Sigmoid colon (tissue), 7 donors: ENCODE data around the gene AP5M1. TPM values are rescaled to one million over a fixed set of nuclear protein-coding genes. Genes with fewer than 3 reads are reported as not detected.

Source experiments
- DNase-seq: peaks from one replicate; pipeline ENCODE4 v3.0.0-alpha.2; 2019
- H3K27ac ChIP-seq, 4 donors: fragments of 200-600 bp; sonication (generic); one replicate each; pipeline ENCODE4 v1.5.1; 2016 to 2019; ENCODE audit warnings: mild to moderate bottlenecking in 1 of 4
- H3K27me3 ChIP-seq, 3 donors: fragments of 200-600 bp; sonication (generic); one replicate each; pipeline ENCODE4 v1.5.1; 2019; ENCODE audit warnings: mild to moderate bottlenecking in 1 of 3
- H3K36me3 ChIP-seq, 4 donors: fragments of 200-600 bp; sonication (generic); one replicate each; pipeline ENCODE4 v1.5.1; 2016 to 2019
- H3K4me1 ChIP-seq, 4 donors: fragments of 200-600 bp; sonication (generic); one replicate each; pipeline ENCODE4 v1.5.1; 2017 to 2019
- H3K4me3 ChIP-seq, 4 donors: fragments of 200-600 bp; sonication (generic); one replicate each; pipeline ENCODE4 v1.5.1; 2017 to 2019; ENCODE audit warnings: mild to moderate bottlenecking in 2 of 4, moderate library complexity in 1 of 4
- H3K9me3 ChIP-seq, 4 donors: fragments of 200-600 bp in 3 of 4; sonication (generic) in 3 of 4; one replicate each; pipeline versions ENCODE4 v1.5.1 to v1.6.1; 2013 to 2019
- EP300 ChIP-seq, 4 donors: sonication (generic); formaldehyde crosslinking; IDR thresholded peaks; one replicate each; pipeline ENCODE4 v1.6.1; 2017; ENCODE audit warnings: antibody characterized with exemption in 4 of 4
- POLR2A ChIP-seq, 2 donors: fragments of 450-650 bp; IDR thresholded peaks; one replicate each; pipeline ENCODE4 v1.6.1; 2016; ENCODE audit warnings: antibody characterized with exemption in 2 of 2, mild to moderate bottlenecking in 2 of 2, moderate library complexity in 2 of 2
- POLR2AphosphoS5 ChIP-seq, 4 donors: sonication (generic); formaldehyde crosslinking; IDR thresholded peaks; one replicate each; pipeline ENCODE4 v1.6.1; 2017; ENCODE audit warnings: antibody characterized with exemption in 4 of 4
- WGBS, 2 donors: extraction: QIAGEN DNeasy Blood & Tissue Kit; methylation state at CpG; one replicate each; pipeline ENCODE4 v1.1.7; 2013; 5-methylcytosine and 5-hydroxymethylcytosine counted together
- intact Hi-C: fragments of 100-400 bp; cut with DNase I; formaldehyde crosslinking; loops from one replicate; pipeline ENCODE4 v1.15.1; 2023
- polyA plus RNA-seq, 3 donors: library from polyadenylated mRNA; stranded (reverse); fragments of 200-250 nt; gene quantifications; one replicate each; pipeline ENCODE4 v1.2.3, GENCODE V29; 2013
- total RNA-seq, 4 donors: library from RNA; depleted of rRNA; stranded (reverse); fragments of >200 nt; gene quantifications; one replicate each; pipeline ENCODE4 v1.1.0, GENCODE V29; 2016
- TF ChIP-seq, protein P1 (sequence below), 4 experiments: fragments of 450-650 bp in 3 of 4; fragments of 200-600 bp in 1 of 4; IDR thresholded peaks; one replicate each; pipeline ENCODE4 v1.5.1; 2016 to 2019; ENCODE audit warnings: antibody characterized with exemption in 4 of 4, mild to moderate bottlenecking in 3 of 4, moderate library complexity in 2 of 4
- donor health status: healthy with polysubstance abuse.
- donor health status: Bipolar disorder and iron deficiency.
- donor health status: healthy.

Gene AP5M1
- total and polyA plus RNA-seq, 7 donors = 16.1 to 38.8 (median 21.4) TPM

DNA sequence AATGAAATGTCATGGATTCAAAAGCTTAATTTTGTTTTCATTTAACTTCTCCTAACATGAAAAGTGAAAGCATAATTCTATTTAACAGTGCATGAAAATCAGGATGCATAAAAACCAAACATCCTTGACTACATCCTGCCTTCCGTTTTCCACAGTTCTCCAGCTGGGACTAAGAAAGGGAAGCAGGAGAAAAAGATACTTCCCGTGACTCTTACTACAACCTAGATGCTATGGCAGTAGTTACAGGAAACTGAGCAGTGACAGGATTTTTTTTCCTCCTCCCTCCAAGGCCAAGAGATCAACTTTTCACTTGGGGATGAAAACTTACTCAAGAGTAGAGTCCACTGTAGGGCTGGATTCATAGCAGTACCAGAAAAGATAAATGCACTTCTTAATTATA is 2.7 kb upstream of the AP5M1 start:
- Histone ChIP-seq H3K36me3 (no peaks in the 10 kb centered on the region), H3K9me3 (no peaks in the 10 kb centered on the region), H3K4me3 (no peak overlapping the region), H3K27me3 (no peaks in the 10 kb centered on the region), H3K27ac (peak overlapping the region in 2 of 4 donors; percentile 14 to 25), H3K4me1 (peaks cover 0 to 53% (median 31%) of the 10 kb centered on the region in 4 donors)
- intact Hi-C loops = no loop called here
- DNase-seq = no peak
- WGBS, 2 donors = 46 to 61% methylated on average over 2 of the region's 2 CpGs
- TF ChIP-seq POLR2A (IDR thresholded peaks at IDR 0.05) = no peak
- no peak for TF ChIP-seq POLR2AphosphoS5 (IDR thresholded peaks at IDR 0.05)

DNA sequence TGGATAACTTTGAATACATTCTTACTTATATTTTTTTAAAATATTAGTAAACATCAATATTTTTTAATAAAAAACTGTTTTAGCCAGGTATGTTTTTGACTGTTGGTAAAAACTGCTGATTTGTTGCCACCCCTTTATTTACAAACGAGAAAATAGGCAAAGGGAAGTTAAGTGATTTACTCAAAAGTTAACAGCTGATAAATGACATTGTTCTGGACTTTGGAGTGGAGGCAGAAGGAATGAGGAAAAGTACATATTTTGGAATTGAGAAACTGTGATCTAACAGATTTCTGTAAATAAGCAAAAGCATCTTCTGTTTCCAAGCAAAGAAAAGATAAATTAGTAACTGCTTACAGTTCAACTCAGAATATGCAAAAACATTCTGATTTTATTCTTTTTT is 4.5 kb downstream of the AP5M1 start:
- intact Hi-C loops = no loop called here
- Histone ChIP-seq H3K36me3 (peaks cover 0 to 24% (median 0%) of the 10 kb centered on the region in 4 donors), H3K4me3 (no peak overlapping the region), H3K27ac (no peak overlapping the region), H3K27me3 (no peaks in the 10 kb centered on the region), H3K9me3 (no peaks in the 10 kb centered on the region), H3K4me1 (peaks cover 0 to 27% (median 19%) of the 10 kb centered on the region in 4 donors)
- TF ChIP-seq POLR2A (IDR thresholded peaks at IDR 0.05) = no peak
- TF ChIP-seq EP300 (IDR thresholded peaks at IDR 0.05) = no peak
- TF ChIP-seq, protein P1, sequence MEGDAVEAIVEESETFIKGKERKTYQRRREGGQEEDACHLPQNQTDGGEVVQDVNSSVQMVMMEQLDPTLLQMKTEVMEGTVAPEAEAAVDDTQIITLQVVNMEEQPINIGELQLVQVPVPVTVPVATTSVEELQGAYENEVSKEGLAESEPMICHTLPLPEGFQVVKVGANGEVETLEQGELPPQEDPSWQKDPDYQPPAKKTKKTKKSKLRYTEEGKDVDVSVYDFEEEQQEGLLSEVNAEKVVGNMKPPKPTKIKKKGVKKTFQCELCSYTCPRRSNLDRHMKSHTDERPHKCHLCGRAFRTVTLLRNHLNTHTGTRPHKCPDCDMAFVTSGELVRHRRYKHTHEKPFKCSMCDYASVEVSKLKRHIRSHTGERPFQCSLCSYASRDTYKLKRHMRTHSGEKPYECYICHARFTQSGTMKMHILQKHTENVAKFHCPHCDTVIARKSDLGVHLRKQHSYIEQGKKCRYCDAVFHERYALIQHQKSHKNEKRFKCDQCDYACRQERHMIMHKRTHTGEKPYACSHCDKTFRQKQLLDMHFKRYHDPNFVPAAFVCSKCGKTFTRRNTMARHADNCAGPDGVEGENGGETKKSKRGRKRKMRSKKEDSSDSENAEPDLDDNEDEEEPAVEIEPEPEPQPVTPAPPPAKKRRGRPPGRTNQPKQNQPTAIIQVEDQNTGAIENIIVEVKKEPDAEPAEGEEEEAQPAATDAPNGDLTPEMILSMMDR (IDR thresholded peaks at IDR 0.05) = no peak
- TF ChIP-seq POLR2AphosphoS5 (IDR thresholded peaks at IDR 0.05) = no peak
- DNase-seq = no peak
- WGBS, 2 donors = 47 to 83% methylated on average over 1 of the region's 1 CpG

DNA sequence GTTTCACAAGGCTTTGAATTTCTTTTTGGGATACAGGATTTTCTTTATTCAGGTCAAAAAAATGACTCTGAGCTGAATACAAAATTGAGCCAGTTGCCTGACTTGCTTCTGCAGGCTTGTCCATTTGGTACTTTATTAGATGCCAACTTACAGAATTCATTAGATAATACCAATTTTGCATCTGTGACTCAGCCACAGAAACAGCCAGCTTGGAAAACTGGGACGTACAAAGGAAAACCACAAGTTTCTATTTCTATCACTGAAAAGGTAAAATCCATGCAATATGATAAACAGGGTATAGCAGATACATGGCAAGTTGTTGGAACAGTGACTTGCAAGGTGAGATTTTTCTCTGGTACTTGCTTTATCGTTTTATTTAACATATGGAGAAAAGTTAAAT is 5.8 kb downstream of the AP5M1 start:
- DNase-seq = no peak
- 86 to 90% methylated on average over 2 of the region's 2 CpGs for WGBS, 2 donors
- H3K27ac ChIP-seq = no peak overlapping the region
- no peaks in the 10 kb centered on the region for H3K9me3 ChIP-seq
- TF ChIP-seq, protein P1 (IDR thresholded peaks at IDR 0.05) = no peak
- TF ChIP-seq EP300 (IDR thresholded peaks at IDR 0.05) (no peak), POLR2A (IDR thresholded peaks at IDR 0.05) (no peak)
- peaks cover 0 to 27% (median 19%) of the 10 kb centered on the region in 4 donors for H3K4me1 ChIP-seq
- H3K4me3 ChIP-seq = no peak overlapping the region
- peaks cover 0 to 28% (median 0%) of the 10 kb centered on the region in 4 donors for H3K36me3 ChIP-seq
- intact Hi-C loops = no loop called here
- H3K27me3 ChIP-seq = no peaks in the 10 kb centered on the region

- no peak for TF ChIP-seq POLR2AphosphoS5 (IDR thresholded peaks at IDR 0.05)
- no peak for TF ChIP-seq EP300 (IDR thresholded peaks at IDR 0.05)
- TF ChIP-seq POLR2A (IDR thresholded peaks at IDR 0.05) = no peak
- TF ChIP-seq, protein P1 (IDR thresholded peaks at IDR 0.05) = no peak
- peaks cover 0 to 30% (median under 1%) of the 10 kb centered on the region in 4 donors for H3K36me3 ChIP-seq
- H3K27ac ChIP-seq = no peak overlapping the region
- WGBS, 2 donors = 93 to 96% methylated on average over 2 of the region's 2 CpGs
- H3K9me3 ChIP-seq = no peaks in the 10 kb centered on the region
- H3K4me3 ChIP-seq = no peak overlapping the region
- peaks cover 0 to 21% (median 13%) of the 10 kb centered on the region in 4 donors for H3K4me1 ChIP-seq
- DNase-seq = no peak
- no peaks in the 10 kb centered on the region for H3K27me3 ChIP-seq
- intact Hi-C loops = no loop called here
Observed at GRCh38 chr14:57275023-57275664, 6.4 kb downstream of the AP5M1 start.

DNA sequence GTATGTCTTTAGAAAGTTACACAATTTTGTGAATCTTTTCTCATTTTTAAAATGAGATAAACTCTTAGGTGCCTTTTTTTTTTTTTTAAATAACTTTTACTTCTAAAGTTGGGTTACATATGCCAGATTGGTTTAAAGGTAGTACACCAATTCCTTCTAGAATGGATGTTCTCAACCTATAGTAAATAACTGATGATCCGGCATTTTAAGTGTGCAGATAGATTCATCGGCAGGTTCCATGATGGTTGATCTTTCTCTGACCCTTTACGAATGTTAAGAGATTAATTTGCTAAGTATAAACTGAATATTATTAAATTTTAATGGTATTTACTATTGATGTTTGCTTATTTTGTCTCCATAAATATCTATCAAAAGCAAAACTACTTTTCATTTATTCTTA is 8.3 kb downstream of the AP5M1 start:
- Histone ChIP-seq H3K36me3 (peaks cover 0 to 48% (median 9%) of the 10 kb centered on the region in 4 donors), H3K4me3 (no peak overlapping the region), H3K9me3 (no peaks in the 10 kb centered on the region), H3K27ac (no peak overlapping the region), H3K27me3 (no peaks in the 10 kb centered on the region), H3K4me1 (peaks cover 0 to 2% (median 0%) of the 10 kb centered on the region in 4 donors)
- 95 to 98% methylated on average over 3 of the region's 3 CpGs for WGBS, 2 donors
- no peak for DNase-seq
- TF ChIP-seq EP300 (IDR thresholded peaks at IDR 0.05) = no peak
- TF ChIP-seq POLR2AphosphoS5 (IDR thresholded peaks at IDR 0.05) = no peak
- TF ChIP-seq POLR2A (IDR thresholded peaks at IDR 0.05) = no peak
- TF ChIP-seq, protein P1 (IDR thresholded peaks at IDR 0.05) = no peak
- intact Hi-C loops = no loop called here
